H1 (cell line): Measurements from ENCODE around the gene MROH8. TPM values are rescaled to one million over a fixed set of nuclear protein-coding genes. Genes with fewer than 3 reads are reported as not detected.

Experiments
- CTCF ChIA-PET: fragments of 300-600 bp; sonication (Branson Sonifier 250); formaldehyde crosslinking; loops from one replicate; lab custom pipeline; 2021; ENCODE audit not compliant: partially characterized antibody; lab: Charles Lee
- POLR2A ChIA-PET: fragments of 300-600 bp; sonication (Branson Sonifier 250); formaldehyde crosslinking; loops from one replicate; lab custom pipeline; 2021; ENCODE audit warnings: inconsistent platforms; ENCODE audit not compliant: partially characterized antibody; lab: Charles Lee
- DNase-seq, 2 experiments: peaks; one replicate each; pipeline versions ENCODE4 v3.0.0 to v3.0.0-alpha.2; 2010 to 2022; ENCODE audit warnings: low spot score in 2 of 2, low read depth in 1 of 2, mixed read lengths in 1 of 2
- FAIRE-seq: peaks from 2 replicates; lab custom pipeline; 2011; peaks lifted over from hg19 to GRCh38; lab: Jason Lieb, UNC
- H2AFZ ChIP-seq: 2 replicates; pipeline ENCODE4 v1.8.1; 2012; ENCODE audit warnings: low read length, inconsistent platforms
- H2AK5ac ChIP-seq: 2 replicates; pipeline ENCODE4 v1.6.1; 2013; ENCODE audit warnings: low read depth, low read length
- H2BK120ac ChIP-seq: replicated peaks from 2 replicates; pipeline ENCODE3; 2013; ENCODE audit warnings: low read depth, low read length, inconsistent platforms
- H2BK12ac ChIP-seq: 2 replicates; pipeline ENCODE4 v1.6.1; 2013; ENCODE audit warnings: low read depth, low read length
- H2BK15ac ChIP-seq: 2 replicates; pipeline ENCODE4 v1.6.1; 2013; ENCODE audit warnings: low read length
- H2BK20ac ChIP-seq: 2 replicates; pipeline ENCODE4 v1.6.1; 2013; ENCODE audit warnings: low read length
- H2BK5ac ChIP-seq: 2 replicates; pipeline ENCODE4 v1.6.1; 2013; ENCODE audit warnings: low read depth, low read length
- H3K14ac ChIP-seq: 2 replicates; pipeline ENCODE4 v1.6.1; 2013; ENCODE audit warnings: inconsistent platforms; ENCODE audit not compliant: insufficient read length
- H3K18ac ChIP-seq: 2 replicates; pipeline ENCODE4 v1.6.1; 2013; ENCODE audit warnings: low read length; ENCODE audit errors: extremely low read depth
- H3K23ac ChIP-seq: 2 replicates; pipeline ENCODE4 v1.6.1; 2013; ENCODE audit warnings: inconsistent platforms; ENCODE audit not compliant: insufficient read length
- H3K23me2 ChIP-seq: 2 replicates; pipeline ENCODE4 v1.6.1; 2013; ENCODE audit warnings: low read depth, low read length
- H3K27ac ChIP-seq: 2 replicates; pipeline ENCODE4 v1.6.1; 2011; ENCODE audit warnings: low read depth, low read length, inconsistent platforms
- H3K27me3 ChIP-seq, 4 experiments: replicated peaks in 1 of 4; 1 replicate in 1 of 4; 2 replicates in 3 of 4; pipeline versions ENCODE4 v1.6.1 to v1.8.1; 2011 to 2013; ENCODE audit warnings: low read length in 3 of 4, mild to moderate bottlenecking in 3 of 4, inconsistent platforms in 2 of 4, mixed read lengths in 2 of 4, moderate library complexity in 1 of 4; ENCODE audit not compliant: control insufficient read depth in 3 of 4, insufficient read depth in 3 of 4; ENCODE audit errors: extremely low read depth in 1 of 4
- H3K36me3 ChIP-seq, 4 experiments: 2 replicates each; pipeline versions ENCODE4 v1.6.1 to v1.8.1; 2011 to 2013; ENCODE audit warnings: mild to moderate bottlenecking in 4 of 4, low read length in 3 of 4, moderate library complexity in 2 of 4, control low read depth in 1 of 4, inconsistent platforms in 1 of 4; ENCODE audit not compliant: insufficient read depth in 4 of 4, control insufficient read depth in 2 of 4
- H3K4ac ChIP-seq: replicated peaks from 2 replicates; pipeline ENCODE3; 2013; ENCODE audit warnings: low read length, low read depth, mixed read lengths, inconsistent platforms; ENCODE audit not compliant: insufficient read length
- H3K4me1 ChIP-seq, 4 experiments: replicated peaks in 1 of 4; 1 replicate in 1 of 4; 2 replicates in 3 of 4; pipeline versions ENCODE4 v1.6.1 to v1.8.1; 2011 to 2013; ENCODE audit warnings: low read length in 3 of 4, inconsistent platforms in 2 of 4, mixed read lengths in 1 of 4; ENCODE audit not compliant: insufficient read depth in 4 of 4, control insufficient read depth in 3 of 4
- H3K4me2 ChIP-seq, 2 experiments: 2 replicates each; pipeline versions ENCODE4 v1.6.1 to v1.8.1; 2011 to 2013; ENCODE audit warnings: low read depth in 2 of 2, low read length in 2 of 2, control low read depth in 1 of 2, inconsistent platforms in 1 of 2, mild to moderate bottlenecking in 1 of 2; ENCODE audit not compliant: insufficient read depth in 1 of 2
- H3K4me3 ChIP-seq, 4 experiments: fragments of 200-600, 300-600 bp in 1 of 4; sonication (generic), shearing (Covaris generic), sonication (Bioruptor Twin) in 1 of 4; 2 replicates each; pipeline versions ENCODE4 v1.5.1 to v1.8.1; 2011 to 2016; ENCODE audit warnings: low read length in 4 of 4, low read depth in 3 of 4, control low read depth in 2 of 4, inconsistent platforms in 2 of 4, mild to moderate bottlenecking in 2 of 4, mixed read lengths in 1 of 4, moderate library complexity in 1 of 4; ENCODE audit not compliant: insufficient read depth in 2 of 4; ENCODE audit errors: extremely low read depth in 1 of 4
- H3K56ac ChIP-seq: replicated peaks from 2 replicates; pipeline ENCODE3; 2013; ENCODE audit warnings: low read depth, mild to moderate bottlenecking, mixed read lengths, low read length, inconsistent platforms; ENCODE audit not compliant: insufficient read length
- H3K79me1 ChIP-seq: 2 replicates; pipeline ENCODE4 v1.6.1; 2013; ENCODE audit warnings: low read depth, low read length, control low read depth
- H3K79me2 ChIP-seq, 2 experiments: 2 replicates each; pipeline versions ENCODE4 v1.6.1 to v1.8.1; 2012 to 2013; ENCODE audit warnings: low read length in 2 of 2, mild to moderate bottlenecking in 2 of 2, inconsistent platforms in 1 of 2; ENCODE audit not compliant: insufficient read depth in 2 of 2, control insufficient read depth in 1 of 2
- H3K9ac ChIP-seq, 4 experiments: replicated peaks in 1 of 4; 1 replicate in 1 of 4; 2 replicates in 3 of 4; pipeline versions ENCODE4 v1.6.1 to v1.8.1; 2011 to 2013; ENCODE audit warnings: low read depth in 3 of 4, low read length in 3 of 4, control low read depth in 2 of 4, mild to moderate bottlenecking in 2 of 4, moderate library complexity in 2 of 4, inconsistent platforms in 1 of 4; ENCODE audit errors: extremely low read depth in 1 of 4
- H3K9me3 ChIP-seq, 2 experiments: 2 replicates each; pipeline versions ENCODE4 v1.6.1 to v1.8.1; 2012 to 2013; ENCODE audit warnings: mild to moderate bottlenecking in 2 of 2, moderate library complexity in 2 of 2, control low read depth in 1 of 2, inconsistent platforms in 1 of 2, low read depth in 1 of 2, low read length in 1 of 2, mixed read lengths in 1 of 2; ENCODE audit not compliant: insufficient read depth in 2 of 2
- H4K20me1 ChIP-seq, 2 experiments: replicated peaks in 1 of 2; 2 replicates each; pipeline versions ENCODE3 to v1.8.1; 2011 to 2013; ENCODE audit warnings: inconsistent platforms in 2 of 2, low read length in 2 of 2, mild to moderate bottlenecking in 1 of 2; ENCODE audit not compliant: insufficient read depth in 2 of 2, control insufficient read depth in 1 of 2
- H4K5ac ChIP-seq: 2 replicates; pipeline ENCODE4 v1.6.1; 2013; ENCODE audit warnings: low read length, low read depth, mixed read lengths, inconsistent platforms; ENCODE audit not compliant: insufficient read length
- H4K8ac ChIP-seq: 2 replicates; pipeline ENCODE4 v1.8.0; 2013; ENCODE audit warnings: mild to moderate bottlenecking, moderate library complexity, low read length, inconsistent platforms; ENCODE audit not compliant: insufficient read depth; ENCODE audit errors: extremely low read depth
- H4K91ac ChIP-seq: replicated peaks from 2 replicates; pipeline ENCODE3; 2013; ENCODE audit warnings: low read length, mixed read lengths, inconsistent platforms; ENCODE audit not compliant: insufficient read length
- ASH2L ChIP-seq: fragments of 200-600, 300-600 bp; sonication (generic); IDR thresholded peaks from one replicate; pipeline ENCODE4 v1.7.1; 2017; ENCODE audit warnings: low read length
- CEBPB ChIP-seq: IDR thresholded peaks from 2 replicates; pipeline ENCODE4 v1.6.1; 2012; ENCODE audit warnings: low read depth, low read length
- CHD1 ChIP-seq: IDR thresholded peaks from 2 replicates; pipeline ENCODE4 v1.6.1; 2012; ENCODE audit warnings: low read depth, low read length, improper control_type of control experiment
- CTCF ChIP-seq, 3 experiments: IDR thresholded peaks; 1 replicate in 2 of 3; 2 replicates in 1 of 3; pipeline versions ENCODE4 v1.5.1 to v1.6.1; 2011; ENCODE audit warnings: low read length in 3 of 3, mild to moderate bottlenecking in 3 of 3, inconsistent platforms in 2 of 3, low read depth in 1 of 3, moderate library complexity in 1 of 3; ENCODE audit not compliant: insufficient read depth in 1 of 3; ENCODE audit errors: control extremely low read depth in 1 of 3
- HDAC6 ChIP-seq: IDR thresholded peaks from one replicate; pipeline ENCODE4 v1.7.1; 2012; ENCODE audit warnings: low read depth, mild to moderate bottlenecking, inconsistent platforms, low read length, moderate library complexity
- SIRT6 ChIP-seq: IDR thresholded peaks from one replicate; pipeline ENCODE4 v1.7.1; 2012; ENCODE audit warnings: low read length, inconsistent platforms
- SP1 ChIP-seq: IDR thresholded peaks from 2 replicates; pipeline ENCODE4 v1.6.1; 2011; ENCODE audit warnings: low read depth, low read length
- TEAD4 ChIP-seq: IDR thresholded peaks from 2 replicates; pipeline ENCODE4 v1.6.1; 2012; ENCODE audit warnings: low read depth, low read length, inconsistent platforms, mixed read lengths
- WGBS, 2 experiments: shearing (Covaris generic) in 1 of 2; methylation state at CpG; one replicate each; pipeline versions ENCODE4 v1.1.6 to v1.1.7; 2013 to 2015; ENCODE audit warnings: low lambda C conversion rate in 2 of 2, mixed read lengths in 2 of 2, inconsistent platforms in 1 of 2, low coverage in 1 of 2, missing lambda C conversion rate in 1 of 2; ENCODE audit not compliant: insufficient replicate concordance in 2 of 2, insufficient coverage in 1 of 2, insufficient read length in 1 of 2; ENCODE audit errors: extremely low coverage in 1 of 2, missing lambda C conversion rate in 1 of 2; 5-methylcytosine and 5-hydroxymethylcytosine counted together
- polyA plus RNA-seq, 7 experiments: library from polyadenylated mRNA; depleted of rRNA in 3 of 7; stranded (reverse) in 5 of 7; unstranded in 2 of 7; fragments of >200 nt in 5 of 7; fragments of 200-250 nt in 2 of 7; gene quantifications; 1 replicate in 5 of 7; 2 replicates in 1 of 7; 4 replicates in 1 of 7; pipeline versions ENCODE4 v1.2.1 to v1.2.3, GENCODE V29; 2011 to 2013; ENCODE audit warnings: missing spikeins in 2 of 7, mixed read lengths in 2 of 7
- total RNA-seq: library from RNA; stranded (reverse); fragmentation: NEBNext Ultra II Directional; extraction: Animal tissue kit (Norgen Biotek cat#: 25700); gene quantifications from 2 replicates; pipeline ENCODE4 v1.2.1, GENCODE V29; 2021
- TF ChIP-seq, protein P1 (sequence below): IDR thresholded peaks from 2 replicates; pipeline ENCODE4 v1.6.1; 2011; ENCODE audit warnings: low read depth, mild to moderate bottlenecking, low read length; ENCODE audit not compliant: insufficient read depth

MROH8 gene
- total and polyA plus RNA-seq, 2 of the 8 experiments (the other 6 are each of a cell fraction or from before 2014, with no cell fraction given), result 0.50 to 0.86 TPM

DNA sequence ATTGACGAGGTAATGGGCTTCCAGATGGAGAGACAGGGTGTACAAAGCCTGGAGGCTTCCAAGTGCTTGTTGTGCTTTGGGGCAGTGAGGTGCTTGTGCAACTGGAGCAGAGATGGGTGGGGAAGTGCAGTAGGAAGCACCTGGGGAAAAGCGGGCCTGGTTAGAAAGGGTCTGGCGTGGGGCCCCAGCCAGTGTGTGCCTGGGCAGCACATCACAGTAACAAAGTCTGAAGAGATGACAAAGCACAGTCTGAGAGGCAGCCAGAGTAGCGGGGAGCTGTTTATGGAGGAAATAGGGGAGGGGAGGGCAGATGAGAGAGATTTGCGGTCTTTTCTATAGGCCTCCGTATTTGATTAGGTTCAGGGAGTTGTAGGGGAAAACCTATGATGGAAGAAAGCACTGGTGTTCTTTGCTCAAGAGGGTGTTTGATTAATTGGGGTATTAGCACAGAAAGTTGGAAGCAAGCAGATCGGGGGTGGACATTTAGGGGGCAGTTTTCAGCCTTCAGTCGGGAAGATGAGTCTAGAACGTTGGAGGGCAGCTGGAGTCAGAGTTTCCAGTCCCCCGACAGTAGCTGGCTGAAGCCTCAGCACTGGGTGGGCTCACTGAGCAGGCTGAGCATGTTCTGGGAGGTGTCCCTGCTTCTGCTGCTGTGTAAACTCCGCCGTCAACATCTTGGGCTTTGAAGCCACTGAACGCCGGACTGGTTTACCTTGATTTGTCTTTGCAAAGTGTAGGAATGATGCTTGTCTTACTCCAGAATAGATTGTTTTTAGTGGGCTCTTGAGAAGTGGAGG, 15.5 kb upstream of the MROH8 start:
- H2BK120ac ChIP-seq, result no peak overlapping the region
- H2BK5ac ChIP-seq, result 0 out of 2 replicates have a peak overlapping the region, but pooled peaks have one; percentile 17
- no peak overlapping the region for H2BK12ac ChIP-seq
- H3K36me3 ChIP-seq, result peaks cover 8 to 41% (median 17%) of the 10 kb centered on the region in 4 experiments
- H3K79me2 ChIP-seq, result peaks cover 18 to 91% of the 10 kb centered on the region in 2 experiments
- H2BK15ac ChIP-seq, result no peak overlapping the region
- H2AFZ ChIP-seq, result no peak overlapping the region
- H4K5ac ChIP-seq, result no peak overlapping the region
- H3K18ac ChIP-seq, result no peak overlapping the region
- H3K9me3 ChIP-seq, result no peaks in the 10 kb centered on the region
- H3K4ac ChIP-seq, result no peak overlapping the region
- WGBS, 2 experiments, result 76% methylated on average over 14 of the region's 14 CpGs; no CpG with 5 or more reads in 1 of the 2 experiments
- no peaks in the 10 kb centered on the region for H3K23me2 ChIP-seq
- CTCF ChIA-PET, result interaction anchor here (0.6 to 3.0 kb wide), 40 partner anchors 10 to 1253 kb away, joined by 3 to 18 read pairs (median 5); partner anchors contain the start of genes GHRH, MANBAL, MROH8 and RPN2
- no peak overlapping the region for H3K9ac ChIP-seq
- no peak overlapping the region for H3K27ac ChIP-seq
- H4K20me1 ChIP-seq, result peaks cover 12 to 30% of the 10 kb centered on the region in 2 experiments
- H3K4me3 ChIP-seq, result no peak overlapping the region
- H2BK20ac ChIP-seq, result no peak overlapping the region
- no peaks in the 10 kb centered on the region for H3K4me1 ChIP-seq
- H3K79me1 ChIP-seq, result peaks cover 21% of the 10 kb centered on the region
- POLR2A ChIA-PET, result interaction anchor here (1.0 to 1.9 kb wide), 4 partner anchors 12 to 35 kb away, joined by 3 to 14 read pairs (median 5); partner anchors contain the start of genes MROH8 and RPN2
- no peak overlapping the region for H2AK5ac ChIP-seq
- DNase-seq (no peak), FAIRE-seq (no peak)
- no peak overlapping the region for H3K56ac ChIP-seq
- no peak overlapping the region for H3K14ac ChIP-seq
- no peak overlapping the region for H4K8ac ChIP-seq
- no peaks in the 10 kb centered on the region for H3K27me3 ChIP-seq
- no peak overlapping the region for H4K91ac ChIP-seq
- H3K4me2 ChIP-seq, result no peak overlapping the region
- H3K23ac ChIP-seq, result no peak overlapping the region
- TF ChIP-seq HDAC6 (no peak), TEAD4 (no peak), CEBPB (no peak), CTCF (IDR thresholded peaks at IDR 0.05; ENCODE audit: control extremely low read depth in 1 of 3, insufficient read depth in 1 of 3, low read depth in 1 of 3, low read length in 3 of 3) (no peak), SIRT6 (no peak), ASH2L (no peak), SP1 (no peak), CHD1 (no peak)
- TF ChIP-seq, protein P1, sequence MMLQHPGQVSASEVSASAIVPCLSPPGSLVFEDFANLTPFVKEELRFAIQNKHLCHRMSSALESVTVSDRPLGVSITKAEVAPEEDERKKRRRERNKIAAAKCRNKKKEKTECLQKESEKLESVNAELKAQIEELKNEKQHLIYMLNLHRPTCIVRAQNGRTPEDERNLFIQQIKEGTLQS, result no peak
